ENCODE measurements around the gene NAB2. TPM values are rescaled to one million over a fixed set of nuclear protein-coding genes. Genes with fewer than 3 reads are reported as not detected.

The NAB2 gene
- polyA plus RNA-seq, 3 donors = 3.9 to 26.9 (median 17.1) TPM

DNA sequence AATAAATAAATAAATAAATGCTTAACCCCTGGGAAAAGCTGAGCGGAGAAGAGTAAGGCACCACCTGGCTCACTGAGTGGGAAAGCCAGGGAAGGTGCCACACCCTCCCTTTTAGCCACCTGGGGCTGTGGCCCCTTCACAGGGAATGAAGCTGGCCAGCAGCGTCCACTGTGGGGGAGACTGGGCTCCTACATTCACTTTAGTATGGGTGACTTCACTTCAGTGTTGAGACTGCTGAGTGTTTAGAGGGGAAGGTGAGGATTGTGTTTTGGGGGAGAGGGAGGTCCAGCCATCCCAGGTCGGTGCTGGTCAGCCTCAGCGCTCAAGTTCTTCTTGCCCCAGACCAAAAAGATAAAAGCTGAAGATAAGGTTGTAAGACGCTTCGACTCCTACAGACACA lies 1.6 kb downstream of the NAB2 start:
- H3K27ac ChIP-seq (ENCODE audit: low read depth, low read length) = no peak overlapping the region
- 48 to 62% (median 54%) methylated on average over 6 of the region's 6 CpGs for WGBS, 3 donors

DNA sequence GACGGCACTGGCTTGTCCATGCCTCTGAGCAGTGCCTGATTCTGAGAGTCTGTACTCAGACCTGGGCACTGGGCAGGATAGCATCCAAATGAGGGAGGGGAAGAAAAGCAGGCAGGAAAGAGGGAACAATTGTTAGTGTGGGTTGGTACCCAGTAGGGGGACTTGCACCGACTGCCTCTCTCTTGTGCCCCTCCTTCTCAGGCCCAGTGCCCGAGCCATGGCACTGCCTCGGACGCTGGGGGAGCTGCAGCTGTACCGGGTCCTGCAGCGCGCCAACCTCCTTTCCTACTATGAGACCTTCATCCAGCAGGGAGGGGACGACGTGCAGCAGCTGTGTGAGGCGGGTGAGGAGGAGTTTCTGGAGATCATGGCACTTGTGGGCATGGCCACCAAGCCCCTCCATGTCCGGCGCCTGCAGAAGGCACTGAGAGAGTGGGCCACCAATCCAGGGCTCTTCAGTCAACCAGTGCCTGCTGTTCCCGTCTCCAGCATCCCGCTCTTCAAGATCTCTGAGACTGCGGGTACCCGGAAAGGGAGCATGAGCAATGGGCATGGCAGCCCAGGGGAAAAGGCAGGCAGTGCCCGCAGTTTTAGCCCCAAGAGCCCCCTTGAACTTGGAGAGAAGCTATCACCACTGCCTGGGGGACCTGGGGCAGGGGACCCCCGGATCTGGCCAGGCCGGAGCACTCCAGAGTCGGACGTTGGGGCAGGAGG lies 2.2 kb downstream of the NAB2 start:
- H3K27ac ChIP-seq (ENCODE audit: low read depth, low read length) = no peak overlapping the region

DNA sequence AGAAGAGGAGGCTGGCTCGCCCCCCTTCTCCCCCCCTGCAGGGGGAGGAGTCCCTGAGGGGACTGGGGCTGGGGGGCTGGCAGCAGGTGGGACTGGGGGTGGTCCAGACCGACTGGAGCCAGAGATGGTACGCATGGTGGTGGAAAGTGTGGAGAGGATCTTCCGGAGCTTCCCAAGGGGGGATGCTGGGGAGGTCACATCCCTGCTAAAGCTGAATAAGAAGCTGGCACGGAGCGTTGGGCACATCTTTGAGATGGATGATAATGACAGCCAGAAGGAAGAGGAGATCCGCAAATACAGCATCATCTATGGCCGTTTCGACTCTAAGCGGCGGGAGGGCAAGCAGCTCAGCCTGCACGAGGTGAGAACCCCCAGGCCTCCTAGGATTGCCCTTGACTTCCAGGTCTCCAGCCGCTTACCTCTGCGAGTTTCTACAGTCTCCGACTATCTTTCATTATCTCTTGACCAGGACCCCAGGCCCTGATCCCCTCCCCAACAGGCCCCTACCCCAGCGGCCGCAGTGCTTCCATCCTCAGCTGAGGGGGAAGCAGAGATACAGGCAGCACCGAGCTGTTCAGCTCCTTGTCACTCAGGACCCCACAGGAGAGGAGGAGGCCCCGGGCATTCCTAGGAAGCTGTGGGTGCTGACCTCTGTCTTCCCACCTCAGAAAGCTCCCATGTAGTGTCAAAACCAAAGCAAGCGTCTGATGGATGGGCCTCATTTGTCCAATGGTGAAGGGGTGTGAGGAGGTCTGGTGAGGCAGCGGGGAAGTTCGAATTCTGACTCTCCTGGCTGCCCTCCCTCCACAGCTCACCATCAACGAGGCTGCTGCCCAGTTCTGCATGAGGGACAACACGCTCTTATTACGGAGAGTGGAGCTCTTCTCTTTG lies 3.0 kb downstream of the NAB2 start:
- H3K27ac ChIP-seq (ENCODE audit: low read depth, low read length) = no peak overlapping the region
- WGBS, 3 donors = 77 to 82% (median 77%) methylated on average over 24 to 25 of the region's 25 CpGs

More for the DNA sequence above, 2.2 kb downstream of the NAB2 start:
- 59 to 81% (median 71%) methylated on average over 22 of the region's 22 CpGs for WGBS, 3 donors

DNA sequence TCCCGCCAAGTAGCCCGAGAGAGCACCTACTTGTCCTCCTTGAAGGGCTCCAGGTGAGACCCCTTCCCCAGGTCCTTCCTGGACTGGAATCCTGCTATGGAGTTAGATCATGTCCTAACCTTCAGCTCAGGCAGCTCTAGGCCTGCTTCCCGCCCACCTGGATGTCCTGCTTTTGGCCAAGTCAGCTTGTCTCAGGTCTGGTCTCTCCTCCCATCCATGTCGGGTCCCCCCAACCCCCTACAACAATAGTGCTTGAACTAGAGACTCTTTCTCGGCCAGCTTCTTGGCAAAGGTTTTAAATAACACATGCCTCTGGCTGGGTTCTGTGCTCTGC lies 3.6 kb downstream of the NAB2 start:
- no peak overlapping the region for H3K27ac ChIP-seq (ENCODE audit: low read depth, low read length)
- WGBS, 3 donors = 76 to 80% (median 78%) methylated on average over 5 of the region's 5 CpGs

DNA sequence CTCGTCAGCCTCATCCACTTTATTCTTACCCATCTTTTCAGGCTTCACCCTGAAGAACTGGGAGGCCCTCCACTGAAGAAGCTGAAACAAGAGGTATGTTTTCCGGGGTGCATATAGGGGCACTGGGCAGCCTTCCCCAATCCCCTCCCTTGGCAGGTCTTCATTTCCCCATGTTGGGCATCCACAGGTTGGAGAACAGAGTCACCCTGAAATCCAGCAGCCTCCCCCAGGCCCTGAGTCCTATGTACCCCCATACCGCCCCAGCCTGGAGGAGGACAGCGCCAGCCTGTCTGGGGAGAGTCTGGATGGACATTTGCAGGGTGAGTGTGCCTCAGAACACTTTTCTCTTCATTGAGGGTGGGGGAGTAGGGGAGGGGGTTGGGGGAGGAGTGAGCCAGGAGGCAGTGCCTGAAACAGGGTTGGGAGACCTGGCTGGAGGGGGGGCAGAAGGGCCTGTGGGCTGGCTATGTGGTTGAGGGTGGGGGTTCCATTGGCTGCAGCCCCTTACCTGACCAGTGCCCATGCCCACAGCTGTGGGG lies 4.0 kb downstream of the NAB2 start:
- 79 to 91% (median 83%) methylated on average over 4 of the region's 4 CpGs for WGBS, 3 donors
- no peak overlapping the region for H3K27ac ChIP-seq (ENCODE audit: low read depth, low read length)

DNA sequence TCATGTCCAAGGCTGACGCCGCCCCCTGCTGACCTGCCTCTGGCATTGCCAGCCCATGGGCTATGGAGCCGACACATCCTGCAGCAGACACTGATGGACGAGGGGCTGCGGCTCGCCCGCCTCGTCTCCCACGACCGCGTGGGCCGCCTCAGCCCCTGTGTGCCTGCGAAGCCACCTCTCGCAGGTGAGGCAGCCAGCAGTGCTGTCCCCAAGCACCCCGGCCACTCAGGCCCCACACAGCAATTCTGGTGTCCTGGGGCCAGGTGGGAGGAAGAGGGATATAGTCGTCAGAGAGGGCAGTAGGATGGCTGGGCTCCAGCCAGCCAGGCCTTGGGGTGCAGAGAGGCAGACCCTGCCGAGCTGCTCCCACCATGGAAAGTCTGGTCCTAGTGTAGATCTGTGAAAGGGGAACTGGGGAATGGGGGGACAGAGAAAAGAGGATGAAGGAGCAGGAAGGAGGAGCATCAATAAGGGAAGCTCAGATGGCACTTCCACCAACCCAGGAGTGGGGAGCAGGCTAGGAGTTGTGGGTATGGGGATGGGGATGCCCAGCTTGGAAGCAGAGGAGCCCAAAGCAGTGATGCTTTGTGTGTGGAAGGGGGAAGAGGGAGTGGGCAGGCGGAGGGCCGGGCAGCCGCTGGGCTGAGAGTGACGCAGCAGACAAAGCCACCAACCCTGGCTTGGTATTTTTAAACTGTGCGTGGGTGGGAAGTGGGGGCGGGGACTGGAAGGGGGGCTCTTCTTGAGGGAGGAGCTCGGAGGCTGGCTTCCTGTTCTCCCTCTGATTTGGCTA lies 4.7 kb downstream of the NAB2 start:
- WGBS, 3 donors = 42 to 47% (median 45%) methylated on average over 17 to 24 of the region's 24 CpGs
- H3K27ac ChIP-seq (ENCODE audit: low read depth, low read length) = no peak overlapping the region

DNA sequence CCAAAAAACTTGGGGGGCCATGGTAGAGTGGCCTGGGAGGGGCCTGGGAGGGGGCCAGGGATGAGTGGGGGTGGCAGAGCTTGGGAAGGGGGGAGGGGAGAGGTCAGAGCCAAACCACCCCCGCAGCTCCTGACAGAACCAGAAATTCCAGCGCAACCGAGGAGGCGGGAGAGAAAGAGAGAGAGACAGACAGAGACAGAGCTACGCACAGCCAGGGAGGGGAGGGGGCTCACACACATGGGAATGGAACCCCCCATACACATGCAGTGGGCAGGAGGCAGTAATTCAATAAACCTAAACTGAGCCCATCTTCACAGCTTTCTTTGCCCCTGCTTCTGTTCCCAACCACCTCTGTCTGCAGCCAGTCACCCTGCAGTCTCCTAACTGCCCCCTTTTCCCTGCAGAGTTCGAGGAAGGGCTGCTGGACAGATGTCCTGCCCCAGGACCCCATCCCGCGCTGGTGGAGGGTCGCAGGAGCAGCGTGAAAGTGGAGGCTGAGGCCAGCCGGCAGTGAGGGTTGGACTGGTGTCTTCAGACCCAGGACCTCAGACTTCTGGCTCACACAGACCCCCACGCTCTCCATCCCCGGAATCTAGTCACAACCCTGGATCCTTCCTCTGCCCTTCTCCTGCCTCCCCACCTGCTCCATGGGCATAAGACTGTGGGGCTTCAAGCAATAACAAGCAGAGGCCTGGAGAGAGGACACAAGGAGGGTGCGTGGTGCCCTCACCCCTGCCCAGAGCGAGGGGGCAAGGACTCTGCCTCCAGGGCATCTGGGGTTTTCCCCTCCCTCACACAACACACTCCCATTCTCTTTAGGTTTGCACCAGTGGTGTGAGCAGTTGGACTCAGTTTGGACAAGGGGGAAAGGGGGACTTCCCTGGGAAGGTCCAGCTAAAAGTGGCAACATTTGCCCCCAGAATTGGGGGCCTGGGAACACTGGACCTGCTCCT lies 5.6 kb downstream of the NAB2 start:
- 51 to 66% (median 54%) methylated on average over 14 to 15 of the region's 15 CpGs for WGBS, 3 donors
- no peak overlapping the region for H3K27ac ChIP-seq (ENCODE audit: low read depth, low read length)

DNA sequence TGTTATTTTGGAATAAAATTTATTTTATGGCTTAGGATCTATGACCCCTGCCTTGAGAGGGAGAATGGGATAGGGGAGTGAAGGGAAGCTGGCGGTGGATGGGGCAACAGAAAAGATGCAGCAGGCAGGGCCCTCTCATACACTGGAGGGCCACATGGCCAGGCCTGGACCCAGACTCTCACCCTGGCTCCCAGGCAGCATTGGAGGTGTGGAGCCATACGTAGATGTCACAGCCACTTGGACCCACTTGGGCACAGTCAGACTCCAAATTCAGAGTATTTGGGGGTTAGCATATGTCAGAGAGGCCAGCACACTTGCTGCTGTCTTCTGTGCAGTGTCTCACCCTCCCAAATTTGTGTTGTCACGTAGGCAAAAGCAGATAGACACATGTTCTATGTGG lies 6.5 kb downstream of the NAB2 start:
- no peak overlapping the region for H3K27ac ChIP-seq (ENCODE audit: low read depth, low read length)
- 84 to 95% (median 89%) methylated on average over 3 of the region's 3 CpGs for WGBS, 3 donors

DNA sequence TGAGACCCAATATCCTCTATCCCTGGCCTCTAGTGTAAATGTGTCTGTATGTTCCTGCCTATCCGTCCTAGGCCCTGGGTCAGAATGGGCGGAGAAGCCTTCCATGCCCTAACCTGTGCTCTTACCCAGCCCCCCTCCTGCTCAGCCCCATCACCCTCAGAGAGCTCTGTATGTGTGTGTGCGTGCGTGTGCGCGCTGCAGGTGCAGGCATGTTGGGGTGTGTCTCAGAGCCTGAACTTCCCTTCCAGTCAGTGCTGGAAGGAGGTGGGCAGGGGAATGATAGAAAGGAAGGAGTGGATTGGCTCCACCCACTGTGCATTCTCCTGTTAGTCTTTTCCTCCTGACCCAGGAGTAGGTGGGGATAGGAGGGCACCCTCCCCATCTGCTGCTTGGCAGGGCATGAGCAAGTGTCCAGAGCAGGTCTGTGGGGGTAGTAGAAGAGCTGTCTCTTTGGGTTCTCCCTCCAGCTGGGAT lies 7.2 kb downstream of the NAB2 start:
- WGBS, 3 donors = 78 to 93% (median 91%) methylated on average over 6 of the region's 6 CpGs
- no peak overlapping the region for H3K27ac ChIP-seq (ENCODE audit: low read depth, low read length)

DNA sequence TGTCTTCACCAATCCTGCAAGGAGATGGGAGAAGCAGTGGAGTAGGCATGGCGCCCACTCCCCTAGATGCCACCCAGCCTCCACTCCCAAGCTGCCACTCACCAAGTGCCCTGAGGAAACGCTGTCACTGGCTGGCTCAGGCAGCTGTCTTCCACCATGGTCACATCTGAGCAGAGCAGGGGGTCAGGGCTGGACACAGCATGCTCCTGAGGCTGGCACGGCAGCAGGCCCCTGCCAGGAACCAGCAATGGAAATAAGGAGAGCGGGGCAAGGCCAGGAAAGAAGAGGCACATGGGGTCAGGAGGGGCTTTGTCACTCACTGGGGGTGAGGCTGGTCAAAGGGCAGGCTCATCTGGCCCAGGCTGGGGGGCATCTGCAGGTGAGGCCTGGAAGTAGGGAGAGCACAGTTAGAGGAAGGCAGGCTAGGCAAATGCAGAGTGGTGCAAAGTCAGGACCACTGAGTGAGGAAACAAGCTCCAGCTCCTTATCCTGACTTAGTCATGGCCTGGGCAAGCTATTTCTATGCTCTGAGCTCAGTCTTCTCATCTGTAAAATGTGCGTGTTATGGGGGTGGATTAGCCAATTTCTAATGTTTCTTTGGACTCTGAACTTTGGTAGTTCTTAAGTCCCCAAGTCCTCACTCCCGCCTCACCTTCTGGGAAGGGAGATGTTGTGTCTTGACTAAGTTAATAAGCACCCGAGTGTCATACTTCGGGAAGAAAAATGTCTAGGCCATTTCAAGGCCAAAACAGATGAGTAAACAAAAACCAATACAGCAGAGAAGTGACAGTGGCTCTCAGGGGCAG lies 8.0 kb downstream of the NAB2 start:
- H3K27ac ChIP-seq (ENCODE audit: low read depth, low read length) = no peak overlapping the region
- WGBS, 3 donors = 75 to 88% (median 82%) methylated on average over 8 of the region's 8 CpGs

DNA sequence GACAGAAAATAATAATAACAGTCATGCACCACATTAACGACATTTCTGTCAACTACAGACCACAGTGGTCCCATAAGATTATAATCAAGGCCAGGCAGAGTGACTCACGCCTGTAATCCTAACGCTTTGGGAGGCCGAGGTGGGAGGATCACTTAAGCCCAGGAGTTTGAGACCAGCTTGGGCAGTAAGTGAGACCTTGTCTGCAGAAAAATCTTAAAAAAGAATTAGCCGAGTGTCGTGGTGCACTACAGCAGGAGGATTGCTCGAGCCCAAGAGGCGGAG lies 8.6 kb downstream of the NAB2 start:
- 83 to 86% (median 85%) methylated on average over 8 of the region's 8 CpGs for WGBS, 3 donors
- no peak overlapping the region for H3K27ac ChIP-seq (ENCODE audit: low read depth, low read length)

DNA sequence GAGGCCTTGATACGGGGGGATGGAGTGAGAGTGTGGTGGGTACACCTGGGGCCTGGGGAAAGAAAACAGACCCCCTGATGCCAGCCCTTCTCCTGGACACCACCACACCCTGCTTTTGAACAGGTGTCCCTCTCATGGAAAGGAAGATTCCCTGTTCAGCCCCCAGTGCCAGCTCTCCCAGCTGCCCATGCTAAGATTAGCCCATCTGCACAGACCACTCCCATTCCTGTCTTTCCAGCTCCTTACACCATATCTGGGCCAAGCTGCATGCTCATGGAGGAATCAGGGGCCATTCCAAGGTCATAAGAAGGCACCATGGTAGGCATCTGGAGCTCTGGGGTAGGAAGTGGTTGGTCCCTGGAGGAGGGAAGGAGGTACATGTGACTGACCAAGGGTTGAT lies 9.6 kb downstream of the NAB2 start:
- WGBS, 3 donors = 64 to 90% (median 77%) methylated on average over 1 of the region's 1 CpG
- H3K27ac ChIP-seq (ENCODE audit: low read depth, low read length) = no peak overlapping the region

DNA sequence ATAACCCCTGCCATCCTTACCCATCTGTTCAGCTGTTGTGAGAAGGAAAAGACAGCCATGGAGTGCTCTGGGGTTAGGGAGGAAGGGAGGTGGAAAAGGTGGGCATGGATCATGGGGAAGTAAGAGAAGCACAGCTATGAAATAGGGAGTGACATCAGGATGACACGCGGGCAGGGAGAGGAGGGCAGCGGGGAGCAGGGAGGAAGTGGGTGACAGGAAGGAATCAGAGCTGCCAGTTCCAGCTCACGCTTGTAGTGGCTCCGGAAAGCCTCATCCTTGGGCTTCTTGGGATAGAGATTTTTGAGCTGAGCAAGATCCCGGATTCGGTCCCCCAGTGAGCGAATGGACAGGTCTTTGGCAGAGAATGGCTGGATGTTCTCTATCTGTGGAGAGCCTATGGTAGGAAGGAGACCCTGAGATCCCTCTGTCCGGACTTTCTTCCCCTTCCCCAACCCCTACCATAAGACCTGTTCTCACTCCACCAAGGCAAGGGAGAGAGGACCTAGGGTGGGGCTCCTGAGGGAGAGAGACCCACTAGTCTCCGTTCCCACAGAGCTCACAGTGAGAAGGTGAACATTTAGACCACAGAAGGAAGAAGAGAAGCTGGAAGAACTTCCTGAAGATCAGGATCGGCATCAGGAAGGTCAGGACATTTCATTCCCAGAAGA lies 10.3 kb downstream of the NAB2 start:
- WGBS, 3 donors = 67 to 82% (median 73%) methylated on average over 11 of the region's 11 CpGs
- no peak overlapping the region for H3K27ac ChIP-seq (ENCODE audit: low read depth, low read length)

DNA sequence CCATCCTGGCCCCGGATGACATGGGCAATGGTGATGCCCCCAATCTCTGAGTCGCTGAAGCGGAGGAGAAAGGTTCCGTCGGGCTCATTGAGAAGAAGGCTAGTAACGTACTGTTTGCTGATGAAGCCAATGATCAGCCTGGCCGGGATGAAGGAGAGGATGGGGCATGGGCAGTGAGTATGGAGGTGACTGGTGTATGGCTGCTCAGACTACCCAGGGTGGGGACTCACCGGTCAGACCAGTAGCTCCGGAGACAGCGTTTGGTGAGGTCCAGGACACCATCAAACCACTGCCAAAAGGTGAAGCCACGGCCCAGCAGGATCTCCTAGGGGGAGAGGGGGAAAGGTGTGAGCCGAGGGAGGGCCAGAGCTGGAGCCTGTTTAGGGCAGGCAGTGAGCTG lies 10.9 kb downstream of the NAB2 start:
- WGBS, 3 donors = 84 to 87% (median 85%) methylated on average over 12 of the region's 12 CpGs
- no peak overlapping the region for H3K27ac ChIP-seq (ENCODE audit: low read depth, low read length)

DNA sequence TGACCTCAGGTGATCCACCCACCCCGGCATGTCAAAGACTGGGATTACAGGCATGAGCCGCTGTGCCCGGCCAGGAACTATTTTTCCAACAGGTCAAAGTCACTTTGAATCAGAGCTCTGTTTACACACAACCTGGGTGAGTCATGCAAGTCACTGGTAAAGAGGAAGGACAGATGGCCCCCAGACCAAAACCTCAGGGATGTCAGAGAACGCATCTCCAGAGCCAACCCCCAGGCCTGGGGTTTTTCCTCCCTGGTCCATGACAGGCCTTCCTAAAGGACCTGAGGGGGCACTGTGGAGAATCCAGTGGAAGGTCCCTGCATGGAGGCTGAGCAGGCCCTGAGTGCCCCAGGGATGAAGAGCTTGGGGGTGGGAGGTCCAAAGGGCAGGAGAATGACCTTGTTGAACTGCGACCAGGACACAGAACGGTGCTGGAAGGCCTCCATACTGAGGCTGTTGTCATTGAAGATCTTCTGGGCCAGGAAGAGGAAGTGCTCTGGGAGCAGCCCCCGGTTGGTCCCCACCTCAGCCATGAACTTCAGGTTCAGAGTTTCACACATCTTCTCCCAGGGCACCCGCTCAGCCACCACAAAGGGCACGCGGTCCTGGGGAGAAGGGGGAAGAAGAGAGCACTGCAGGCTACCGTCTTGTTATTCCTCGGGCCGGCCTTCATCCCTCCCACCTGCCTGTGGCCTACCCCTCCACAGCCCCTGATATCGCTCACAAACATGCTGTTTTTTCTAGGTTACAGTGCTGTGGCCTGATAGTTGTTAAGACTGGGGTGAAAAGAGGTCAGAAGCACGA lies 13.2 kb downstream of the NAB2 start:
- 68 to 70% (median 68%) methylated on average over 14 to 15 of the region's 15 CpGs for WGBS, 3 donors
- no peak overlapping the region for H3K27ac ChIP-seq (ENCODE audit: low read depth, low read length)

DNA sequence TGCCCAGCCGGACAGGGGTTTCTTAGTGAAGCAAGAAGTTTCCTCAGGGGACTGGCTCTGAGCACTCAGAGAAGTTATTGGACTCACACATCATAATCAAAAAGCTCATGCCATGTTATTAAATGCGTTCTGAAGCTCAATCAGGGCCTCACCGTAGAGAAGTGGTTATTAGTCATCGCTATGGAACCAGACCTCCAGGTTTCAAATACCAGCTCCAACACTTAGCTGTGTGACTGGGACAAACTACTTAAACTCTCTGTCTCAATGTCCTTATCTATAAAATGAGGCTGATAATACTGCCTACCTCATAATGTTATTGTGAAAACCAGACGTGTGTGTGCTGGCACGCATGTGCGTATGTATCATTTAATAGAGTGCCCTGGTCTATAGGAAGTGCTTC lies 14.9 kb downstream of the NAB2 start:
- no peak overlapping the region for H3K27ac ChIP-seq (ENCODE audit: low read depth, low read length)
- WGBS, 3 donors = 86 to 91% (median 91%) methylated on average over 7 of the region's 7 CpGs

Measured in adipose tissue (tissue), 3 donors.